ENCODE data around the gene SNRNP70.
A peak's percentile ranks its signal among the peaks of the same experiment; 100 is the strongest.

Gene SNRNP70

GRCh38 chr19:49110567-49110966 lies 25.3 kb downstream of the SNRNP70 start (continued):
- TF ChIP-seq ARNTL (CRISPR knock-in tag; IDR thresholded peaks at IDR 0.05; ENCODE audit: borderline replicate concordance, low read depth) (no peak), RARB (CRISPR knock-in tag; IDR thresholded peaks at IDR 0.05) (no peak), CREB5 (CRISPR knock-in tag; IDR thresholded peaks at IDR 0.05; ENCODE audit: low read depth) (no peak), ZFP3 (CRISPR knock-in tag; IDR thresholded peaks at IDR 0.05) (no peak), PPARA (CRISPR knock-in tag; IDR thresholded peaks at IDR 0.05; ENCODE audit: borderline replicate concordance) (no peak), TOX (CRISPR knock-in tag; IDR thresholded peaks at IDR 0.05; ENCODE audit: borderline replicate concordance) (no peak), ZC3H10 (CRISPR knock-in tag; IDR thresholded peaks at IDR 0.05) (no peak), GLIS3 (CRISPR knock-in tag; IDR thresholded peaks at IDR 0.05) (no peak), ISL1 (CRISPR knock-in tag; IDR thresholded peaks at IDR 0.05) (no peak)
- TF ChIP-seq, protein P1, sequence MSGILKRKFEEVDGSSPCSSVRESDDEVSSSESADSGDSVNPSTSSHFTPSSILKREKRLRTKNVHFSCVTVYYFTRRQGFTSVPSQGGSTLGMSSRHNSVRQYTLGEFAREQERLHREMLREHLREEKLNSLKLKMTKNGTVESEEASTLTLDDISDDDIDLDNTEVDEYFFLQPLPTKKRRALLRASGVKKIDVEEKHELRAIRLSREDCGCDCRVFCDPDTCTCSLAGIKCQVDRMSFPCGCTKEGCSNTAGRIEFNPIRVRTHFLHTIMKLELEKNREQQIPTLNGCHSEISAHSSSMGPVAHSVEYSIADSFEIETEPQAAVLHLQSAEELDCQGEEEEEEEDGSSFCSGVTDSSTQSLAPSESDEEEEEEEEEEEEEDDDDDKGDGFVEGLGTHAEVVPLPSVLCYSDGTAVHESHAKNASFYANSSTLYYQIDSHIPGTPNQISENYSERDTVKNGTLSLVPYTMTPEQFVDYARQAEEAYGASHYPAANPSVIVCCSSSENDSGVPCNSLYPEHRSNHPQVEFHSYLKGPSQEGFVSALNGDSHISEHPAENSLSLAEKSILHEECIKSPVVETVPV (CRISPR knock-in tag; IDR thresholded peaks at IDR 0.05): no peak

- ATAC-seq: no peak
Observed at GRCh38 chr19:49111218-49111998, 26.2 kb downstream of the SNRNP70 start.

DNA sequence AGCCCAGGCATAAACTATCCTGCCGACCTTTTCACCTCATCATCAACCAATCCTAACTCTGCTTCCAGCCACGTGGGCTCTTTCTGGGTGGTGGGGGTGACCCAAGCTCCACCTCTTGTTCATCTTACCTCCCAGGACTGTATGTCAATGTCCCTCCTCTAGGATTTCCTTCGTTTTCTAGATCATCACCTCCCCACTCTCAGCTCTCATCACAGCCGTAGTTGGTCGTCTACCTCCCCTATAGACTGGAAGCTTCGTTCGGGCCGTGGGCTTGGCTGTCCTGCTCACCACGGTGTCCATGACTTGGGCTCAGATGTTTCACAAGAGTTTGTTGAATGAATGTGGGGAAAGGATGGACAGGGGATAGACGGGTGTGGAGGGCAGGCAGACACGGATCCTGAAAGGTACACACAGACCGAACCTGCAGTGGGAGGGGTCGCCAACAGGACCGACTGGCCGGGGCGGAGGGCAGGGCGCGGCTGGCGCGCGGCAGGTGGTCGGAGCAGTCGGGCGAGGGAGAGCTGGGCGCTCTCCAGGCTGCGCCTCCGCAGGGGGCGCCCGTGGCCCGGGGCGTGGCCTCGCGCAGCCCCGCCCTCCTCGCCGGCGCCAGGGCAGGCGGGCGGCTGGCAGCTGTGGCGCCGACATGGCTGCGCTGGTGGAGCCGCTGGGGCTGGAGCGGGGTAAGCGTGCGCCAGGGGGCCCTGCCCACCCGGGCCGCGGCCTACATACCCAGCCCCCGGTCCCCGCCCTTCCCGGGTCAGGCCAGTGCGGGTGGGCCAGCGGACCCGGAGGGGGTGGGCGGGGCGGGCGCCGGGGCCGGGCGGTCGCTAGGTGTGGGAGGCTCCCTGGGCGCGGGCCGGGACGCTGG lies 28.7 kb downstream of the SNRNP70 start, which contains the start of gene LIN7B:
LIN7B (plus strand) TSS at position 609 of the 868 bp plus-strand sequence; CDS start at position 644, 35 bp downstream.
- TF ChIP-seq CREB5 (CRISPR knock-in tag; IDR thresholded peaks at IDR 0.05; ENCODE audit: low read depth): no peak
- no peak for TF ChIP-seq TCF4 (CRISPR knock-in tag; IDR thresholded peaks at IDR 0.05; ENCODE audit: borderline replicate concordance)
- TF ChIP-seq RARB (CRISPR knock-in tag; IDR thresholded peaks at IDR 0.05): no peak
- TF ChIP-seq, protein P1 (CRISPR knock-in tag; IDR thresholded peaks at IDR 0.05): no peak
- peak; percentile 60 for ATAC-seq

More at GRCh38 chr19:49111218-49111998, 26.2 kb downstream of the SNRNP70 start:
- TF ChIP-seq ARNTL (CRISPR knock-in tag; IDR thresholded peaks at IDR 0.05; ENCODE audit: borderline replicate concordance, low read depth): no peak
- no peak for TF ChIP-seq ISL1 (CRISPR knock-in tag; IDR thresholded peaks at IDR 0.05)
- no peak for TF ChIP-seq PATZ1 (CRISPR knock-in tag; IDR thresholded peaks at IDR 0.05; ENCODE audit: borderline replicate concordance)
- TF ChIP-seq SNAI2 (CRISPR knock-in tag; IDR thresholded peaks at IDR 0.05): no peak
- no peak for TF ChIP-seq CSDC2 (CRISPR knock-in tag; IDR thresholded peaks at IDR 0.05)
- no peak for TF ChIP-seq ZFP3 (CRISPR knock-in tag; IDR thresholded peaks at IDR 0.05)
- no peak for TF ChIP-seq OSR1 (CRISPR knock-in tag; IDR thresholded peaks at IDR 0.05)
- TF ChIP-seq BACH2 (CRISPR knock-in tag; IDR thresholded peaks at IDR 0.05; ENCODE audit: borderline replicate concordance): no peak

DNA sequence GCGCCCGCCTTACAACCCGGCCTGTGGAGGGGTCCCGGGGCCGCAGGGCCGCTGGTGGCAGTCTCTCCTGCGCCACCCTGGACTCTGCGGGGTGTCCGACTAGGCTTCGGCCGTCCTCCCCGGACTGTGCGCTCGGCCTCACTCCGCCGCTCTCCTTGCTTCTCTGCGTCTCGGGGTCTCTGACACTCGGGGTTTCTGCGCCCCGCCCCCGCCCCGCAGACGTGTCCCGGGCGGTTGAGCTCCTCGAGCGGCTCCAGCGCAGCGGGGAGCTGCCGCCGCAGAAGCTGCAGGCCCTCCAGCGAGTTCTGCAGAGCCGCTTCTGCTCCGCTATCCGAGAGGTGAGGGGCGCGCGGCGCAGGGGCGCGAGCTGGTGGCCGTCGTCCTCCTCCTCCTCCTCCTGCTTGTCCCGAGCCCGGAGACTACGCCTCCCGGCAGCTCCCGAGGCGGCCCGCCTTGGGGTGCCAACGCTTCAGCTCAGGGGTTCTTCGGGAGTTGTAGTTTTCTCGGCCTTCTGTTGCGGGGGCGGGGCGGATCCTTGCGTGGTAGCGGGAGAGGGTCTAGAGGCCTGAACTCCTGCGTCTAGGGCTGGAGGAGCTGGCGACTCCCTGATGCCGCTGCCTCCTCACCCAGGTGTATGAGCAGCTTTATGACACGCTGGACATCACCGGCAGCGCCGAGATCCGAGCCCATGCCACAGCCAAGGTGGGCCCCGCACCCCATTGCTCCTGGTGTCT lies 29.5 kb downstream of the SNRNP70 start:
- TF ChIP-seq ZNF565 (CRISPR knock-in tag; conservative IDR thresholded peaks at IDR 0.05; ENCODE audit: low read depth): no peak
- TF ChIP-seq RARB (CRISPR knock-in tag; IDR thresholded peaks at IDR 0.05): no peak
- no peak for TF ChIP-seq ZFP30 (CRISPR knock-in tag; IDR thresholded peaks at IDR 0.05)
- TF ChIP-seq ZNF70 (CRISPR knock-in tag; IDR thresholded peaks at IDR 0.05): no peak
- no peak for TF ChIP-seq TCF4 (CRISPR knock-in tag; IDR thresholded peaks at IDR 0.05; ENCODE audit: borderline replicate concordance)
- no peak; the same call in 1 of the 2 replicates for TF ChIP-seq TSHZ2 (CRISPR knock-in tag; IDR thresholded peaks at IDR 0.05)
- no peak for TF ChIP-seq ZNF8 (CRISPR knock-in tag; IDR thresholded peaks at IDR 0.05)
- TF ChIP-seq PPARA (CRISPR knock-in tag; IDR thresholded peaks at IDR 0.05; ENCODE audit: borderline replicate concordance): no peak
- ATAC-seq: peak; percentile 39

All from SK-N-SH treated with all-trans-retinoic acid at 6 μM for 48 hours (cell line).